ENCODE data around the gene UBL7.
"Not testable (repeated sequence)": the region's sequence is repeated elsewhere in the genome, so short reads cannot be mapped to it uniquely, and the experiment has no call there.

Gene UBL7

DNA sequence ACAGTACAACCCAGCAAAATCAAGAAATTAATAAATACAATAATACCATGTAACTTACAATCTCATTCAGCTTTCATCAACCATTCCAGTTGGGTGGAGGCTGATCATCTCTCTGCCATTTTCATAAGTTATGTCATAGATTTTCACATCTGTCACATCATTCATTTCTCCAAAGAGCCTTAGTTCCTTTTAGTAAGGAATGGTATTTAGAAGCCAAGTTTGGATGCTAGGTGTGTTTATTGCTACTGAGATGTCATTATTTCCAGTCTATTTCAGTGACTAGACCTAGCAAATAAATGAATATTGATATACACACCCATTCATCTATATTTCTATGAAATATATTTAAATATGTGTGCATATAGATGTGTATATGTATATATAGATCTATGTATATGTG is 2.7 kb upstream of the UBL7 start:
- no peak for DNase-seq

DNA sequence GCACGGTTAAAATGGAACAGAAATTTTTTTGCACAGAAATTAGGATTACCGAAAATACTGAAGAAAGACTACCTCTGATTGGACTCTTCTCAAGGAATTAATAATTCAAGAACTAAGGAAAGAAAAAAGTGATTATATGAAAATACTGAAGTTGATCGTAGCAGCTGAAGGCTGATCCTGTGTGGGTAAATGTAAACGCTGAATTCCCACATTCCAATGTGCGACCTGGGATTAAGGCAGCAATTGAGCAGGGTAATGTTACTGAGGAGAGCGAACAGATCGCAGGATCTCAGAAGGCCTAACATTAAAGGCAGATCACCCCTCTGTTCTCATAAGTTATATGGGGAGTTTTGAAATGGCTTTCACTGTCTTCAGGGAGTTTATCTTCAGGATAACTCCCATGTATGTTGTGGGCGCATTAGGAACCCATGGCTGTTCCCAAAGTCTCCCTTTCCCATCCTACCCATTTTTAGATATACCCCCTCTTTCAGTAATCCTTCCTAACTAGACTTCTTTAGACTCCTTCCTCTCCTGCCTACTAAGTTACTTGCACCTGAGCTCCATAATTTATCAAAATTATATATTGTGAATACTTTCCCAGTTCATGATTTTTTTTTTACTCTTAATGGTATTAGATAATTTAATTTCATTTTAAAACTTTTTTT is 1.0 kb upstream of the UBL7 start:
- DNase-seq: no peak

DNA sequence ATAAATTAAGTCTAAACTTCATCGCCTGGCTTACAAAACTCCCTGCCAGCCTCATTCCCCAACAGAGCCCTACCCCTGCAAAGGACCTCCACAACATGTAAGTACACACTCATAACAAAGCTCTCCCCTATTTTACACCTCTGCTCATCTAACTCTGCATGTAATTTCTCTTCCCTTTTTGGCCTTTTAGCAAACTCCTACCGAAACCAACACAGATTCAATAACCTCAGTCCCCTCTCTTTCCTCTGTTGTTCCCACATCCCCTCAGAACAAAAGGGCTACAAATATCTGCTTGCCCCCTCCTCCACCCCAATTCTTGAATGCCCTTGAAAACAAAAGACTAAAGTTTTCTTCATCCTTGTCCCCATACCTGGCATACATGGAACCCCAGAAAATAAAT is 662 bp downstream of the UBL7 start:
- no peak for DNase-seq

DNA sequence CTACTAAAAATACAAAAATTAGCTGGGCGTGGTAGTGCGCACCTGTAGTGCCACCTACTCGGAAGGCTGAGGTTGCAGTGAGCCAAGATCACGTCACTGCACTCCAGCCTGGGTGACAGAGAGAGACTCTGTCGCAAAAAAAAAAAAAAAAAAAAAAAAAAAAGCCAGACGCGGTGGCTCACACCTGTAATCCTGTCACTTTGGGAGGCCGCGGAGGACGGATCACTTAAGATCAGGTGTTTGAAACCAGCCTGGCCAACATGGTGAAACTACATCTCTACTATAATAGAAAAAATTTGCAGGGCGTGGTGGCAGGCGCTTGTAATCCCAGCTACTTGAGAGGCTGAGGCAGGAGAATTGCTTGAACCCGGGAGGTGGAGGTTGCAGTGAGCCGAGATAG is 1.2 kb downstream of the UBL7 start:
- DNase-seq: not testable (repeated sequence)

- DNase-seq: no peak
Observed at GRCh38 chr15:74458473-74458872, 2.5 kb downstream of the UBL7 start.

GRCh38 chr15:74457036-74457435 is 3.9 kb downstream of the UBL7 start:
- not testable (repeated sequence) for DNase-seq

- DNase-seq: no peak
Observed at GRCh38 chr15:74454764-74455500, 6.0 kb downstream of the UBL7 start.

DNA sequence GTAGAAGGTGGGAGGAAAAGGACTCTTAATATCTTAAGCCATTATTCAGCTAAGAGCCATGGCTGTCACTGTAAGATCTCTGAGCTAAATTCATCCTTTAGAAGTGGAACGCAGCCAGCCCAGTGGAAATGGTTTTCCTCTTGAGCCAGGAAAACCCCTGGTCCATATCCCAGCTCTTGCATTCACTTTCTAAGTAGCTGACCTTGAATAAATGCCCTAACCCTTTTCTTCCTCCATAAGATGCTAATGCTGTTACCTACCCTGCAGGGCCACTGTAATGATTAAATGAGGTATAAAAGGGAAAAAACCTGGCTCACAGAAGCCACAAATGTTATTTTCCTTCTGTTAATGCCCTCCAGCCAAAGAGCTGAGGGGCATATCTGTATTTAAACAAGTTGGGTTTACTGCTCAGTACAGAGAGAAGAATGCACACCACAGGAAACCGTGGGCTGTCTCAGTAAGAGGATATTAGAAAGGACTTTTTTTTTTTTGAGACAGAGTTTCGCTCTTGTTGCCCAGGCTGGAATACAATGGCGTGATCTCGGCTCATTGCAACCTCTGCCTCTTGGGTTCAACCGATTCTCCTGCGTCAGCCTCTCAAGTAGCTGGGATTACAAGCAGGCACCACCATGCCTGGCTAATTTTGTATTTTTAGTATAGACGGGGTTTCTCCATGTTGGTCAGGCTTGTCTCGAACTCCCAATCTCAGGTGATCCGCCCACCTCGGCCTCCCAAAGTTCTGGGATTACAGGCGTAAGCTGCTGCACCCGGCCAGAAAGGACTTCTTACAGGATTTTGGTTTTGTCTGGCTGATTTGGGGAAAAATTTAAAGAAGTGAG is 6.8 kb downstream of the UBL7 start:
- DNase-seq: no peak

- no peak for DNase-seq
Observed at GRCh38 chr15:74451861-74452835, 8.8 kb downstream of the UBL7 start.

DNA sequence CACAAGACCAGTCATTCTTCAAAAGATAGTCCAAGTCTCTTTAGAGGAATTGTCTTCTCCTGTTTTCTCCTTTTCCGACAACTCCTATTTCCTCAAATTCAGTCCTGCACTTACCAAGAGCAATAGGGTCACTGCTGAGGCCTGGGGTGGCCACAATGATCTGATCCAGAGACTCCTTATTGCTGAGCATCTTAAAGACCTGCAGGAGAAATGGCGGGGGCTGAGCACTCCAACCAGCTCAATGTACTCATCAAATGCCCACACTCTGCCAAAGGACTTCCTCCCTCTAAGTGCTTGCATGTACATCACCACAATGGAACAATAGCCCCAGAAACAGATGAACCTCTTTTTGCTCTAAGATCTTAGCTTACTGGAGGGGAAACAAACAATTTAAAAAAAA is 9.6 kb downstream of the UBL7 start:
- no peak for DNase-seq

GRCh38 chr15:74449643-74450205 is 11.2 kb downstream of the UBL7 start:
- no peak for DNase-seq

DNA sequence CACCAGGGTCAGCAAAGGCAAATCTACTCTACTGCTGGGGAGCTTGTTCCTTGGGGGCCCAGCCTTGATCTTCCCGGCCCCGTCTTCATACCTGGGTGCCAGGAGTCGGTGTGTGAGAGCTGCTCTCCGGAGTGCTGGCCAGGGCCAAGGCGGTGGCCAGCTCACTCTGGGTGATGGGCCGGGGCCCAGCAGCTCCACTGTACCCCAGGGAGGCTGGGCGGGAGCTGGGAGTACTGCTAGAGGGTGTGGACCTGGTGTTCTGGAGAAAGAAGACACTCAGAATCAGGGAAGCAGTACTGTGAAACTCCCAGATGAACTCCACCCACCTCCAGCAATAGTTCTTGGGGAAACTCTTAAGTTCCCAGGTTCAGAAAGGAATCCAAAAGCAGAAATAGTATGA is 11.9 kb downstream of the UBL7 start:
- no peak for DNase-seq

- no peak for DNase-seq
Observed at GRCh38 chr15:74445816-74446763, 14.9 kb downstream of the UBL7 start.

DNA sequence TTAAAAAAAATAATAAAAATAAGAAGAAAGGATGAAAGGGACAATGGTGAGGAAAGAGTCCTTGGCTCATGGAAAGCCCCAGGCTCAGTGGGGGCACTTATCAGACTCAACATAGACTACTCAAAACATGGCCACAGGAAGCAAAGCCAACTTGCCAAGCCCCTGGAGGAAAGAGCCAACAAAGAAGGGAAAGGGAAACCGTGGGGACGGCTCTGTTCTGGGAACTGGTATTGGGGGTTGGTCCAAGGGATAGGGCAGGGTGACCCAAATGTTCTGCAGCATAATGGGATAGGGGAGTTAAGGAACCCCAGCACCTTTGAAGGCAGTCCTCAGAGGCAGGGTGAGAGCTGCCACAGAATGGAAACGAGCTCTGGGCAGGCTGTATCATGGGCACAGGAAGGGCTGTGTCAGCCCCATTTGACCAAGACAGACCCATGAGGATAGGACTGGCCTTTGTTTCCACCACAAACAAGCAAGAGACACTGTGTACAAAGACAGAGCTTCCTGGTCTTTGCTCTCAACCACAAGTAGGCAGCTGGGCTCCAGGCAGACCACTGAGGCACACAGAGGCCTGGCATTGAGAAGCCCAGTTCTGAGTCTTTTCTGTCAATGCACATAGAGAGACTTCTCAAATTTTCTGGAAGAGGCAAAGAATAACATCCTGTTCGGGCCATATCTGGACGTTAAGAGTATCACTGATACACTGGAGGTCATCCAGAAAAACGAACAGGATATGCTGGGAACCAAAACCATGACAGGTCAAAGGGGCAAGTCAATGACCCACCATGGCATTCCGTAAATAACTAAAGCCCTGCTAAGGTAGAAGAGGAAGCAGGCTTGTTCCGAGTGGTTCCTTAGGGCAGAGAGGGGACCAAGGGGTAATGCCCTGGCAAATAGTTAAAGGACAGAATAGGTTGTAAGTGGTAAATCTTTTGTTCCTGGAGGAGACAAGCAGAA is 16.6 kb downstream of the UBL7 start:
- DNase-seq: no peak

- DNase-seq: no peak
Observed at GRCh38 chr15:74443100-74443909, 17.7 kb downstream of the UBL7 start.

- no peak for DNase-seq
Observed at GRCh38 chr15:74442604-74443003, 18.4 kb downstream of the UBL7 start.

DNA sequence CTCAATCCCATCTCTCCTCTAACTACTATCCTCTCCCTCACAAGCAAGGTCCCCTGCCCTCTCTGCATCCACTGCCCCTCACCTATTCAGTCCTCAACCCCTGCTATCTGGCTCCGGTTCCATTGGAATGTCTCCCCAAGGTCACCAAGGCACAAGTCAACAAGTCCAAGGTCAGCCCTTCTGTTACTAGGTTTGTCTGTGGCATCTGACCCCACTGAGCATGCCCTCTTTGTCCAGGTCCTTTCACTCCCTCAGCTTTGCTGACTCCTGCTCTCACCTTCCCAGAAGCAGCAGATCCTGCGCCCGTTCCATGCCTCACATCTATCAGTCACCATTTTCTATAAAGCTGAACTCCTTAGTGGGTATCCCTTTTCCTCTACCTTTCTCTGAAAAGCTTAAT is 18.9 kb downstream of the UBL7 start:
- no peak for DNase-seq

DNA sequence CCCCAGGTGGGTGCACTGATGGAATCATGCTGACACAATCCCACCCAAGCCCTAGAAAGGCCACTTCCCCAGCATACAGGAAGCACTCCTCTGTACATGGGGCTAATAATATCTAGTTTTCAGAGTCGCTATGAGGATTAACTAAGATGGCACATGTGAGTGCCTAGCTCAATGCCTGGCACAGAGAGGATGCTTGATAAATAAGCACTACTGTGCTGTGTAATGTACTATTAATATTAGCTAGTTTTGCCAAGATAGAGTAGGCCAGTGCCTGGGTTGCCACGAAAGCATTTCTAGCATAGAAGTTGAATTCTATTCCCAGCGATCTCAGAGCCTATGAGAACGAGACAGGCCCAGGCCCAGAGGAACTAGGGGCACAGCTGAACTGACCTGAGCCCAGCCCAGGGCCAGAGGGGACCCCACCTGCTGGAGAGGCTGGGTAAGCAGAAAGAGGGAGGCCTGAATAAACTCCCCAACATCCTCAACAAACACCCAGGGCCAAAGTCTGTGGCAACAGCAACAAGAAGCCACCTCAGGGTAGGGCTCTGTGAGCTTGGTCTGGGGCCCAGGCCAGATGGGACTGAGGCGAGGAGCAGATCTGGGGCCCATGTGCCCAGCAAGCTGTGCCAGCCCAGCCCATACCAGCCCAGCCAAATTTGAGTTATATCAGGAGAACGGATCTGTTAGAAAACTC is 19.6 kb downstream of the UBL7 start:
- DNase-seq: no peak

Data from cortex of kidney (tissue), 1 donor.